Measurements from ENCODE around the gene ALPL.

The ALPL gene

DNA sequence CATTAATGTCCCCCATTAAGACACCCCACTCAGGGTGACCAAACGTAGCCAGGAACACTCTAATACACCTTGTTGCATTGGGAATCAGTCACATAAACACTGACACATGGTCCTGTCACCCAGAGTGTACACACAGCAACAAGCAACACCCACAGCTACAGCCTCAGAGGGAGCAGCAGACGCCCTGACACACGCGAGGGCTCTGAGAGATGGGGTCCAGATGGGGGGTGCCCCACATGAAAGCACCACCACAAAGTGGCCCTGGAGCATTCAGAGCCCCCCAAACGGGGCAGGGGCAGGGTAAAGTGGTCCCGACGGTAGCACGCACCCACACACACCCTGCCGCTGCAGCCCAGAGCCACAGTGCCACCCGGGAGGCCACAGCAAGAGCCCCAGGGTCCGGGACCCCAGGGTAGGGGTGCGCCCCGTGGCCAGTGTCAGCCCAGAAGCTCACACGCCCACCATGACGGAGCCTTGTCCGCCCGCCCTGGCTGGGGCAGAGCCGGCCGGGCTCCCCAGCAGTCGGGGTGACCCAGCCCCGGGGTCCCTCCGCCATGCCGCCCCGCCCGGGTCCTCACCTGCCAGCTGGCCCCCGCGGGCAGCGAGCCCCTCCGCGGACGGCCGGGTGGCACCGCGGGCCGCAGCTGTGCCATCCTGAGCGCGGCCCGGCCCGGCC lies 112.7 kb downstream of the ALPL start:
- DNase-seq = no peak

DNA sequence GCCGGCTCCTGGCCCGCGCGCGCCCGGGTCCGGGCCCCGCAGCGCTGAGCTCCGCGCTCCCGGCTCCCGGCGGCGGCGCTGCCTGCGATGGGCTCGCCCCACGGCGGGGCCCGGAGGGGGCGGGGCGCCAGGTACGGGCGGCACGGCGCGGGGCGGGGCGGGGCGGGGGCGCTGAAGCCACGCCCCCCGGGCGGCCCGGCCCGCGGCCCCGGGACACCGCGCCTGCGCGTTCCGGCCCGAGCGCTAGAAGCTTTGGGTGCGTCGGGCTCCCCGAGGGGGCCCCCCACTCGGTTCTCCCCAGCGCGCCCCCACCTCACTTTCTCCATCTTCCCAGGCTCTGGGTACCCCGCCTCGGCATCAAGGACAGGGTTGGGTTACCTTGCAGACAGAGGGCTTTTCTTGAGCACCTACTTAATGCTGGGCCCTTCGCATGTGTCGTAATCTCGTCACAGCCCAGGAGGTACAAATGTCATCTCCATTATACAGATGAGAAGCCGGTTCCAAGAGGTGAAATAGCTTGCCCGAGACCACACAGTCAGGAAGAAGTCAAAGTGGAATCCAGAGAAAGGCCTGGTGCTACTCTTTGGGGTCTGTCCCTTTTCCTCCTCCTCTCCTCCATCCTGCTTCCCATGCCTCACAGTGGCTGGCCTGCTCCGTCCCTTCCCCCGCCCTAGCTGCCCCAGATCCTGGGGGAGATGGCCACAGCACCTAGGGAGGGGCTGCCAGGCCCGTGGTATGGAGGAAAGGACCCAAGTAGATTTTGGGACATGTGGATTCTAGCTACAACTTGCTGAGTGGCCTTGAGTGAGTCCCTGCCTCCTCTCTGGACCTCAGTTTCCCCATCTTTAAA lies 113.5 kb downstream of the ALPL start:
- no peak for DNase-seq

- peak; percentile 40 to 77 for DNase-seq
Observed at GRCh38 chr1:21623410-21623961, 114.3 kb downstream of the ALPL start.

- DNase-seq = no peak
Observed at GRCh38 chr1:21624571-21625389, 115.6 kb downstream of the ALPL start.

DNA sequence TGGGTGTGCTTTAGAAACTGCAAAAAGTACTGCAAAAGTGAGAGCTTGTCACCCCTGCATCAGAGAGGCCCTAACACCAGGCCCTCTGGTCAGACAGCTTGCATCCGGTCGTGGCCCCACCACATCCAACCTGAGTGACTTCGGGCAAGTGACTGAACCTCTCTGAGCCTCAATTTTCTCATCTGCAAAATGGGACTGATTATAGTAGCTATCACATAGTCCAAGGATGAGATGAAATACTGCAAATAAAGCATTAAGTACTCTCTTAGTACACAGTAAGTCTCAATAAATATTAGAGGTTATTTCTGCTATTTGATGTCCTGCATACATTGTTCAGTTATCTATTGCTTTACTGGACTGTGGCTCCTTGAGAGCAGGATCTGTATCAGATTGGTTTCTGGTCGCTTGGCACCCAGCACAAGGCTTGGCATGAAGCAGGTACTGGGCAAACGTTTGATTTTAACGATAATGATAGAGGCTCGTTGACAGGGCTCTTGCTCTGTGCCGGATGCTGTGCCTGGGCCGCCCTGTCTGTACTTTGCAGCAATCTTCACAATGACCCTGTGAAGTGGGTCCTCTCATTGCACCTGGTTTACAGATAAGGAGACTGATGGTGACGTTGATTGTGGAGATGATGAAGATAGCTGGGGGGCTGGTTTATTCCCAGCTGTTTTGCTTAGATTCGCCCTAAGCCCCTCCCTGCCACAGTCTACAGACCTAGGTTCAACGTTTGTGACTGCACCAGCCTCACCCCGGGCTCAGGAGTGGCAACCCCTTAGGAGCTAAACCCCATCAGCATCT lies 116.4 kb downstream of the ALPL start:
- DNase-seq = no peak

DNA sequence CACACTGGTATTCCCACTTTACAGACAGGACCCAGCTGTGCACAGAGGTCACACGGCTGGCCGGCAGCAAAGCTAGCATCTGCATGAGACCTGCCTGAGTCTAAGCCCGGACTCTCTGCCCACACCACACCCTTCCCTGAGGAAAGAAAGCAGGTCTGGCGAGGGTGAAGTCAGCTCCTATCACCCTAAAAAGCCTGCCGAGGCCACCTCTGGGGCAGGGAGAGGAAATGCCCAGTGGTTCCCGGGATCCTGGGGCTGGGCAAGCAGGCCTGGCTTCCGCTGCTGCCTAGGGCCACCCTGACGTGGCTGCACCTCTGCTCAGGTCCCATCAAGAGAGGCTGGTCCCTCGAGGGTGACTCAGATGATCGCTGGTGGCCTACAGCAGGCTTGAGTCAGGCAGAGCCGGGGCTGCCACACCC lies 117.7 kb downstream of the ALPL start:
- no peak for DNase-seq
